Endothelial cell of umbilical vein (primary cell): ENCODE data around the gene CEP120. TPM values are rescaled to one million over a fixed set of nuclear protein-coding genes. Genes with fewer than 3 reads are reported as not detected.

Source experiments
- BruUV-seq: library from RNA; stranded (reverse); fragments of 400-500 nt; replicated peaks from 2 replicates; lab custom pipeline; 2021; lab: Mats Ljungman, UMichigan
- CTCF ChIA-PET: fragments of 300-600, 350-600 bp; sonication (Branson Sonifier 250); formaldehyde crosslinking; loops from one replicate; lab custom pipeline; 2021; ENCODE audit warnings: antibody characterized with exemption, inconsistent platforms; lab: Charles Lee
- POLR2A ChIA-PET: fragments of 300-600, 350-600 bp; sonication (Branson Sonifier 250); formaldehyde crosslinking; loops from one replicate; lab custom pipeline; 2021; ENCODE audit warnings: antibody characterized with exemption, inconsistent platforms; lab: Charles Lee
- DNase-seq: peaks from one replicate; pipeline ENCODE4 v3.0.0-alpha.2; 2011; ENCODE audit warnings: low read depth, low spot score
- FAIRE-seq: peaks from 2 replicates; lab custom pipeline; 2011; peaks lifted over from hg19 to GRCh38; lab: Jason Lieb, UNC
- H2AFZ ChIP-seq: 2 replicates; pipeline ENCODE4 v1.6.0; 2012; ENCODE audit warnings: low read depth, low read length, control low read depth, inconsistent platforms
- H3K27ac ChIP-seq: 2 replicates; pipeline ENCODE4 v1.5.1; 2011; ENCODE audit warnings: low read depth, mild to moderate bottlenecking, control low read depth, low read length, moderate library complexity; ENCODE audit not compliant: insufficient read depth
- H3K27me3 ChIP-seq, 2 experiments: 2 replicates each; pipeline versions ENCODE4 v1.6.0 to v1.6.1; 2011; ENCODE audit warnings: low read length in 2 of 2, mixed read lengths in 1 of 2; ENCODE audit not compliant: control insufficient read depth in 2 of 2, insufficient read depth in 2 of 2
- H3K36me3 ChIP-seq, 2 experiments: 2 replicates in 1 of 2; 3 replicates in 1 of 2; pipeline ENCODE4 v1.5.1; 2011; ENCODE audit warnings: low read length in 2 of 2, mild to moderate bottlenecking in 1 of 2, moderate library complexity in 1 of 2; ENCODE audit not compliant: control insufficient read depth in 2 of 2, insufficient read depth in 2 of 2; ENCODE audit errors: extremely low read depth in 1 of 2
- H3K4me1 ChIP-seq: 3 replicates; pipeline ENCODE4 v1.5.1; 2011; ENCODE audit warnings: mild to moderate bottlenecking, low read length; ENCODE audit not compliant: control insufficient read depth, insufficient read depth; ENCODE audit errors: extremely low read depth
- H3K4me2 ChIP-seq: 2 replicates; pipeline ENCODE4 v1.6.1; 2011; ENCODE audit warnings: low read length, control low read depth, mixed read lengths; ENCODE audit not compliant: insufficient read depth
- H3K4me3 ChIP-seq, 3 experiments: fragments of 200-600 bp in 1 of 3; sonication (generic), shearing (Covaris generic) in 1 of 3; replicated peaks in 1 of 3; 2 replicates each; pipeline ENCODE4 v1.5.1; 2011 to 2016; ENCODE audit warnings: control low read depth in 3 of 3, low read length in 3 of 3, mild to moderate bottlenecking in 2 of 3, inconsistent platforms in 1 of 3, low read depth in 1 of 3, moderate library complexity in 1 of 3; ENCODE audit not compliant: insufficient read depth in 1 of 3
- H3K79me2 ChIP-seq: 2 replicates; pipeline ENCODE4 v1.6.0; 2012; ENCODE audit warnings: low read length, inconsistent platforms; ENCODE audit not compliant: control insufficient read depth, insufficient read depth
- H3K9ac ChIP-seq: replicated peaks from 2 replicates; pipeline ENCODE3; 2011; ENCODE audit warnings: low read length, control low read depth; ENCODE audit not compliant: insufficient read depth; ENCODE audit errors: extremely low read depth
- H3K9me1 ChIP-seq: replicated peaks from 3 replicates; pipeline ENCODE4 v1.6.0; 2011; ENCODE audit warnings: mild to moderate bottlenecking, low read length; ENCODE audit not compliant: control insufficient read depth, insufficient read depth; ENCODE audit errors: extremely low read depth
- H3K9me3 ChIP-seq: replicated peaks from 2 replicates; pipeline ENCODE4 v1.5.1; 2012; ENCODE audit warnings: low read length, inconsistent platforms; ENCODE audit not compliant: control insufficient read depth, insufficient read depth
- H4K20me1 ChIP-seq: replicated peaks from 2 replicates; pipeline ENCODE3; 2011; ENCODE audit warnings: mild to moderate bottlenecking, low read length; ENCODE audit not compliant: control insufficient read depth, insufficient read depth; ENCODE audit errors: extremely low read depth
- CTCF ChIP-seq, 2 donors: IDR thresholded peaks; 1 replicate in 1 of 2; 2 replicates in 1 of 2; pipeline ENCODE4 v1.5.1; 2011; ENCODE audit warnings: low read length in 2 of 2, mild to moderate bottlenecking in 2 of 2, moderate library complexity in 2 of 2, control low read depth in 1 of 2, inconsistent platforms in 1 of 2, low read depth in 1 of 2; ENCODE audit not compliant: insufficient read depth in 1 of 2; ENCODE audit errors: extremely low read depth in 1 of 2
- EZH2 ChIP-seq: IDR thresholded peaks from 2 replicates; pipeline ENCODE4 v1.6.1; 2012; ENCODE audit warnings: borderline replicate concordance, low read depth, mild to moderate bottlenecking, moderate library complexity, low read length, inconsistent platforms; ENCODE audit not compliant: severe bottlenecking
- FOS ChIP-seq: IDR thresholded peaks from 2 replicates; pipeline ENCODE4 v1.6.1; 2011; ENCODE audit warnings: mild to moderate bottlenecking, low read length, moderate library complexity, borderline replicate concordance; ENCODE audit not compliant: insufficient read depth
- GATA2 ChIP-seq: IDR thresholded peaks from 2 replicates; pipeline ENCODE4 v1.7.0; 2011; ENCODE audit warnings: low read depth, mild to moderate bottlenecking, moderate library complexity, mixed read lengths, low read length; ENCODE audit not compliant: insufficient read length, insufficient read depth
- JUN ChIP-seq: IDR thresholded peaks from 2 replicates; pipeline ENCODE4 v1.6.1; 2011; ENCODE audit warnings: borderline replicate concordance, low read depth; ENCODE audit not compliant: insufficient read length, insufficient read depth
- MYC ChIP-seq: IDR thresholded peaks from one replicate; pipeline ENCODE4 v1.6.1; 2011; ENCODE audit warnings: mild to moderate bottlenecking, low read depth, low read length
- POLR2A ChIP-seq: IDR thresholded peaks from 2 replicates; pipeline ENCODE4 v1.6.1; 2012; ENCODE audit warnings: low read depth, mild to moderate bottlenecking, control low read depth, low read length
- POLR2AphosphoS5 ChIP-seq: IDR thresholded peaks from 2 replicates; pipeline ENCODE4 v1.6.1; 2012; ENCODE audit warnings: low read depth, mild to moderate bottlenecking, control low read depth, low read length, moderate library complexity; ENCODE audit not compliant: insufficient read depth
- dilution Hi-C: fragments of 300-500 bp; cut with MboI; formaldehyde crosslinking; loops from one replicate; pipeline ENCODE4 v1.15.0; 2019; ENCODE audit warnings: low sequenced_read_pairs; ENCODE audit not compliant: extremely low pct_ligation_motif_present
- intact Hi-C: fragments of 100-400 bp; cut with micrococcal nuclease; formaldehyde crosslinking; loops from one replicate; pipeline ENCODE4 v1.10.0; 2022
- polyA plus RNA-seq, 4 experiments: library from polyadenylated mRNA; depleted of rRNA in 3 of 4; stranded (reverse) in 3 of 4; unstranded in 1 of 4; fragments of >200 nt; gene quantifications; 2 replicates each; pipeline versions ENCODE4 v1.2.1 to v1.2.3, GENCODE V29; 2011 to 2012; ENCODE audit warnings: missing spikeins in 1 of 4
- total RNA-seq: library from RNA; stranded (reverse); gene quantifications from 2 replicates; pipeline ENCODE4 v1.2.3, GENCODE V29; 2021
- TF ChIP-seq, protein P1 (sequence below): IDR thresholded peaks from 2 replicates; pipeline ENCODE4 v1.6.1; 2011; ENCODE audit not compliant: insufficient read depth, insufficient read length

The CEP120 gene
- total and polyA plus RNA-seq, 2 donors (not counting 3 experiments of a cell fraction or from before 2014, with no cell fraction given): 6.6 to 18.8 TPM

DNA sequence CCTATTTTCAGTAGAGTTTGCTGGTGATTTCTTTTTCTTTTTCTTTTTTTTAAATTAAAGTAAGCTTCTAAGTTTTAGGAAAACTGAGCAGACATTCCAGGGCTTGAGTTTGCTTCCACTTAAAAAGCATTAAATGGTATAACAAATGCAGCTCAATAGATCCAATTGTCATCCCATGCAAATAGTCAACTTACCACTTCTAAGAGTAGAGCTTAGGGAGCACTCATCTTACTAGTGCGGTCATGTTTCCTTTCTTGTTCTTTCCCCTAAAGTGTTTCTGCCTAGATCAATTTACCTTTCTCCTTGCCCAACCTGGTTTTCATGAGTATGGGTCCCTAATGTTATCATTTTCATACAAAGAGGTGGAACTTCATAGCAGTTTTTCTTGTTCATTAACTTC is 13.0 kb upstream of the CEP120 start:
- intact Hi-C loops (no loop called here), dilution Hi-C loops (no loop called here)
- no TSS peak for BruUV-seq
- TF ChIP-seq EZH2 (no peak), GATA2 (no peak), POLR2A (no peak), FOS (no peak), JUN (no peak), MYC (no peak), CTCF (IDR thresholded peaks at IDR 0.05; ENCODE audit: extremely low read depth in 1 of 2, insufficient read depth in 1 of 2, low read depth in 1 of 2, low read length in 2 of 2) (no peak), POLR2AphosphoS5 (no peak)
- TF ChIP-seq, protein P1, sequence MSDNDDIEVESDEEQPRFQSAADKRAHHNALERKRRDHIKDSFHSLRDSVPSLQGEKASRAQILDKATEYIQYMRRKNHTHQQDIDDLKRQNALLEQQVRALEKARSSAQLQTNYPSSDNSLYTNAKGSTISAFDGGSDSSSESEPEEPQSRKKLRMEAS: no peak
- H3K27me3 ChIP-seq: no peaks in the 10 kb centered on the region
- H3K4me2 ChIP-seq: no peak overlapping the region
- no peak for FAIRE-seq
- no peak overlapping the region for H3K4me3 ChIP-seq
- DNase-seq: no peak
- no peaks in the 10 kb centered on the region for H3K36me3 ChIP-seq
- no peaks in the 10 kb centered on the region for H3K9me3 ChIP-seq
- H3K79me2 ChIP-seq: no peaks in the 10 kb centered on the region
- ChIA-PET CTCF (interaction anchor here (1.0 to 1.6 kb wide), 2 partner anchors 9 to 13 kb away, joined by 3 to 4 read pairs; partner anchors contain the start of gene CEP120), POLR2A (no interaction called here)
- no peak overlapping the region for H3K27ac ChIP-seq
- no peak overlapping the region for H3K9ac ChIP-seq
- H4K20me1 ChIP-seq: no peaks in the 10 kb centered on the region
- H3K9me1 ChIP-seq: no peaks in the 10 kb centered on the region
- H2AFZ ChIP-seq: no peak overlapping the region
- peaks cover 8% of the 10 kb centered on the region for H3K4me1 ChIP-seq
